GM18867 (cell line): Measurements from ENCODE around the gene CCL24.
"Not testable (repeated sequence)": the region's sequence is repeated elsewhere in the genome, so short reads cannot be mapped to it uniquely, and the experiment has no call there.

ENCODE experiments used
- ATAC-seq: cut with Tn5 transposase; IDR thresholded peaks from one replicate; pipeline ENCODE4 v1.9.1; 2021; ENCODE audit warnings: mild to moderate bottlenecking, moderate library complexity; ENCODE audit not compliant: unreplicated experiment

CCL24 gene

GRCh38 chr7:75813781-75814236 is at the start of gene CCL24:
TSS of gene CCL24 (minus strand) at chr7:75813806. CDS start at chr7:75813715, 91 bp downstream.
- no peak for ATAC-seq

GRCh38 chr7:75861636-75862035 is 48.0 kb upstream of the CCL24 start:
- ATAC-seq, result no peak

- no peak for ATAC-seq
These were observed 44.8 kb upstream of the CCL24 start for GRCh38 chr7:75858410-75858809.

- ATAC-seq, result no peak
These were observed 42.9 kb upstream of the CCL24 start for GRCh38 chr7:75856536-75856935.

GRCh38 chr7:75854813-75855345 is 41.3 kb upstream of the CCL24 start:
- ATAC-seq, result not testable (repeated sequence)

GRCh38 chr7:75854233-75854632 is 40.6 kb upstream of the CCL24 start:
- no peak for ATAC-seq

- ATAC-seq, result no peak
These were observed 36.6 kb upstream of the CCL24 start for GRCh38 chr7:75850235-75850634.

GRCh38 chr7:75849573-75849972 is 36.0 kb upstream of the CCL24 start:
- no peak for ATAC-seq

GRCh38 chr7:75847707-75848106 is 34.1 kb upstream of the CCL24 start:
- ATAC-seq, result no peak

- ATAC-seq, result not testable (repeated sequence)
These were observed 31.5 kb upstream of the CCL24 start for GRCh38 chr7:75845132-75845531.

- no peak for ATAC-seq
These were observed 30.6 kb upstream of the CCL24 start for GRCh38 chr7:75844158-75844557.

GRCh38 chr7:75843613-75844116 is 30.1 kb upstream of the CCL24 start:
- ATAC-seq, result no peak

GRCh38 chr7:75842836-75843446 is 29.3 kb upstream of the CCL24 start:
- ATAC-seq, result peak; percentile 86

GRCh38 chr7:75840029-75840428 is 26.4 kb upstream of the CCL24 start:
- no peak for ATAC-seq

- not testable (repeated sequence) for ATAC-seq
These were observed 24.8 kb upstream of the CCL24 start for GRCh38 chr7:75838281-75838930.

- no peak for ATAC-seq
These were observed 23.2 kb upstream of the CCL24 start for GRCh38 chr7:75836798-75837197.

GRCh38 chr7:75835688-75836285 is 22.2 kb upstream of the CCL24 start:
- no peak for ATAC-seq

GRCh38 chr7:75833662-75834061 is 20.1 kb upstream of the CCL24 start:
- not testable (repeated sequence) for ATAC-seq

GRCh38 chr7:75830978-75831377 is 17.4 kb upstream of the CCL24 start:
- ATAC-seq, result no peak

GRCh38 chr7:75829656-75830055 is 16.1 kb upstream of the CCL24 start:
- ATAC-seq, result not testable (repeated sequence)

GRCh38 chr7:75823198-75823910 is 9.7 kb upstream of the CCL24 start:
- no peak for ATAC-seq
